HepG2 (cell line): ENCODE data around the gene GSAP. TPM values are rescaled to one million over a fixed set of nuclear protein-coding genes. Genes with fewer than 3 reads are reported as not detected.
A peak's percentile ranks its signal among the peaks of the same experiment; 100 is the strongest.

ENCODE experiments used
- ARID5B ChIP-seq: IDR thresholded peaks from 2 replicates; pipeline ENCODE4 v1.4.0; 2020; ENCODE audit warnings: mild to moderate bottlenecking, missing genetic modification reagents
- BATF2 ChIP-seq: sonication (generic); formaldehyde crosslinking; IDR thresholded peaks from 2 replicates; pipeline ENCODE4 v1.8.0; 2022; ENCODE audit warnings: mild to moderate bottlenecking, missing genetic modification reagents, moderate library complexity
- CBX5 ChIP-seq: sonication (generic); formaldehyde crosslinking; IDR thresholded peaks from 2 replicates; pipeline ENCODE4 v1.4.0; 2020; ENCODE audit warnings: missing genetic modification reagents, borderline replicate concordance
- HDAC2 ChIP-seq: sonication (generic); formaldehyde crosslinking; IDR thresholded peaks from 2 replicates; pipeline ENCODE4 v1.4.0; 2020; ENCODE audit warnings: missing genetic modification reagents
- HOXA9 ChIP-seq: sonication (generic); formaldehyde crosslinking; IDR thresholded peaks from 2 replicates; pipeline ENCODE4 v1.8.1; 2022; ENCODE audit warnings: missing genetic modification reagents, mild to moderate bottlenecking, moderate library complexity, borderline replicate concordance
- KDM4B ChIP-seq: sonication (generic); formaldehyde crosslinking; IDR thresholded peaks from 2 replicates; pipeline ENCODE4 v1.4.0; 2020; ENCODE audit warnings: missing genetic modification reagents
- MIXL1 ChIP-seq: IDR thresholded peaks from 2 replicates; pipeline ENCODE4 v1.6.1; 2016
- SNRNP70 ChIP-seq: fragments of 200-400 bp; formaldehyde crosslinking; IDR thresholded peaks from 2 replicates; pipeline ENCODE4 v1.6.1; 2017; ENCODE audit warnings: mild to moderate bottlenecking, low read depth, low read length, moderate library complexity
- TBL1XR1 ChIP-seq: fragments of 150-350 bp; IDR thresholded peaks from 2 replicates; pipeline ENCODE4 v1.6.1; 2014; ENCODE audit warnings: borderline replicate concordance, low read length; ENCODE audit not compliant: partially characterized antibody
- THAP9 ChIP-seq: sonication (generic); formaldehyde crosslinking; IDR thresholded peaks from 2 replicates; pipeline ENCODE4; 2020; ENCODE audit warnings: missing genetic modification reagents, mild to moderate bottlenecking, borderline replicate concordance
- ZMYM2 ChIP-seq: sonication (generic); formaldehyde crosslinking; IDR thresholded peaks from 2 replicates; pipeline ENCODE4 v1.8.0; 2022; ENCODE audit warnings: mild to moderate bottlenecking, missing genetic modification reagents
- ZNF230 ChIP-seq: sonication (generic); formaldehyde crosslinking; IDR thresholded peaks from 2 replicates; pipeline ENCODE4 v1.4.0; 2020; ENCODE audit warnings: mild to moderate bottlenecking, missing genetic modification reagents
- ZNF280B ChIP-seq: sonication (generic); formaldehyde crosslinking; IDR thresholded peaks from 2 replicates; pipeline ENCODE4 v1.5.0; 2020; ENCODE audit warnings: missing genetic modification reagents, mild to moderate bottlenecking, borderline replicate concordance
- ZNF282 ChIP-seq: fragments of 450-650 bp; IDR thresholded peaks from 2 replicates; pipeline ENCODE4 v1.6.1; 2018; ENCODE audit not compliant: partially characterized antibody
- ZNF496 ChIP-seq: sonication (generic); formaldehyde crosslinking; IDR thresholded peaks from 2 replicates; pipeline ENCODE4 v1.8.1; 2023; ENCODE audit warnings: mild to moderate bottlenecking, moderate library complexity, missing genetic modification reagents; ENCODE audit not compliant: insufficient replicate concordance
- ZNF615 ChIP-seq: sonication (generic); formaldehyde crosslinking; IDR thresholded peaks from 2 replicates; pipeline ENCODE4 v1.5.0; 2020; ENCODE audit warnings: mild to moderate bottlenecking, missing genetic modification reagents, borderline replicate concordance
- polyA plus RNA-seq, 8 experiments: library from polyadenylated mRNA; depleted of rRNA in 3 of 8; stranded (reverse) in 7 of 8; unstranded in 1 of 8; fragments of >200 nt; fragmentation: Illumina TruSeq in 4 of 8; extraction: Trizol in 4 of 8; gene quantifications; 2 replicates each; pipeline versions ENCODE4 v1.2.1 to v1.2.3, GENCODE V29; 2011 to 2016; ENCODE audit warnings: low read depth in 4 of 8, missing spikeins in 1 of 8, mixed read lengths in 1 of 8; ENCODE audit not compliant: insufficient read depth in 1 of 8
- total RNA-seq, 5 experiments: library from RNA; depleted of rRNA; stranded (reverse); fragments of >200 nt; fragmentation: Illumina TruSeq; extraction: Trizol; gene quantifications; 2 replicates each; pipeline ENCODE4 v1.2.3, GENCODE V29; 2016; ENCODE audit warnings: low read depth in 1 of 5

Gene GSAP
- total and polyA plus RNA-seq, 2 of the 13 experiments (the other 11 are each of a cell fraction or from before 2014, with no cell fraction given): 34.6 to 40.6 TPM

GRCh38 chr7:77407906-77408305 is 8.2 kb downstream of the GSAP start (continued):
- TF ChIP-seq ZNF280B (CRISPR knock-in tag) (no peak), BATF2 (no peak), KDM4B (CRISPR knock-in tag) (no peak), ZNF282 (no peak), HOXA9 (CRISPR knock-in tag) (no peak), ZNF496 (CRISPR knock-in tag) (no peak), HDAC2 (peak; percentile 49; the same call in 1 of the 2 replicates), THAP9 (no peak), ZNF230 (CRISPR knock-in tag) (no peak), ARID5B (CRISPR knock-in tag) (peak; percentile 68), CBX5 (CRISPR knock-in tag) (no peak), SNRNP70 (no peak), ZMYM2 (CRISPR knock-in tag) (no peak), ZNF615 (CRISPR knock-in tag) (no peak), MIXL1 (CRISPR knock-in tag) (peak; percentile 79; the same call in 1 of the 2 replicates), TBL1XR1 (no peak)
